ENCODE results near the gene VWA5B1.

VWA5B1 gene

GRCh38 chr1:20390589-20391331 is 100.1 kb downstream of the VWA5B1 start:
- H3K27ac Mint-ChIP-seq, result no peak overlapping the region
- DNase-seq (ENCODE audit: low spot score in 2 of 2) (no peak), ATAC-seq (no peak)
- H3K9me3 Mint-ChIP-seq, result peaks cover 11% of the 10 kb centered on the region
- no peaks in the 10 kb centered on the region for H3K36me3 Mint-ChIP-seq
- no peak overlapping the region for H3K4me3 Mint-ChIP-seq
- no peaks in the 10 kb centered on the region for H3K4me1 Mint-ChIP-seq

GRCh38 chr1:20395255-20395654 is 104.6 kb downstream of the VWA5B1 start:
- Mint-ChIP-seq H3K27ac (no peak overlapping the region), H3K4me3 (no peak overlapping the region), H3K9me3 (peaks cover 11% of the 10 kb centered on the region), H3K36me3 (no peaks in the 10 kb centered on the region), H3K4me1 (no peaks in the 10 kb centered on the region)
- DNase-seq (ENCODE audit: low spot score in 2 of 2), result no peak
- no peak for ATAC-seq

GRCh38 chr1:20398744-20399143 is 108.1 kb downstream of the VWA5B1 start:
- Mint-ChIP-seq H3K4me1 (no peaks in the 10 kb centered on the region), H3K9me3 (peaks cover 11% of the 10 kb centered on the region), H3K36me3 (no peaks in the 10 kb centered on the region), H3K4me3 (no peak overlapping the region), H3K27ac (no peak overlapping the region)
- no peak for DNase-seq (ENCODE audit: low spot score in 2 of 2)
- no peak for ATAC-seq

GRCh38 chr1:20399196-20399595 is 108.5 kb downstream of the VWA5B1 start:
- Mint-ChIP-seq H3K36me3 (no peaks in the 10 kb centered on the region), H3K4me1 (no peaks in the 10 kb centered on the region), H3K4me3 (no peak overlapping the region), H3K27ac (no peak overlapping the region), H3K9me3 (peaks cover 8% of the 10 kb centered on the region)
- DNase-seq (ENCODE audit: low spot score in 2 of 2) (no peak), ATAC-seq (no peak)

GRCh38 chr1:20399606-20400180 is 109.0 kb downstream of the VWA5B1 start:
- H3K27ac Mint-ChIP-seq, result no peak overlapping the region

GRCh38 chr1:20400341-20401177 is 109.9 kb downstream of the VWA5B1 start:
- H3K4me3 Mint-ChIP-seq, result no peak overlapping the region
- no peak overlapping the region for H3K27ac Mint-ChIP-seq
- DNase-seq (ENCODE audit: low spot score in 2 of 2), result no peak
- no peaks in the 10 kb centered on the region for H3K36me3 Mint-ChIP-seq
- H3K4me1 Mint-ChIP-seq, result no peaks in the 10 kb centered on the region
- H3K9me3 Mint-ChIP-seq, result no peaks in the 10 kb centered on the region
- ATAC-seq, result peak; percentile 24

More at GRCh38 chr1:20399606-20400180, 109.0 kb downstream of the VWA5B1 start:
- Mint-ChIP-seq H3K36me3 (no peaks in the 10 kb centered on the region), H3K4me3 (no peak overlapping the region), H3K4me1 (no peaks in the 10 kb centered on the region), H3K9me3 (peaks cover 5% of the 10 kb centered on the region)
- ATAC-seq (no peak), DNase-seq (ENCODE audit: low spot score in 2 of 2) (no peak)

- no peak for ATAC-seq
- DNase-seq (ENCODE audit: low spot score in 2 of 2), result no peak
- Mint-ChIP-seq H3K4me1 (no peaks in the 10 kb centered on the region), H3K4me3 (no peak overlapping the region), H3K36me3 (no peaks in the 10 kb centered on the region), H3K27ac (no peak overlapping the region), H3K9me3 (no peaks in the 10 kb centered on the region)
These were observed 110.8 kb downstream of the VWA5B1 start for GRCh38 chr1:20401405-20402010.

- no peak overlapping the region for H3K4me3 Mint-ChIP-seq
These were observed 112.1 kb downstream of the VWA5B1 start for GRCh38 chr1:20402585-20403422.

GRCh38 chr1:20403423-20404145 is 112.9 kb downstream of the VWA5B1 start:
- ATAC-seq (no peak), DNase-seq (ENCODE audit: low spot score in 2 of 2) (no peak)
- no peak overlapping the region for H3K27ac Mint-ChIP-seq
- H3K4me1 Mint-ChIP-seq, result no peaks in the 10 kb centered on the region
- H3K9me3 Mint-ChIP-seq, result no peaks in the 10 kb centered on the region
- H3K36me3 Mint-ChIP-seq, result no peaks in the 10 kb centered on the region
- H3K4me3 Mint-ChIP-seq, result no peak overlapping the region

More at GRCh38 chr1:20402585-20403422, 112.1 kb downstream of the VWA5B1 start:
- H3K36me3 Mint-ChIP-seq, result no peaks in the 10 kb centered on the region
- no peak overlapping the region for H3K27ac Mint-ChIP-seq
- DNase-seq (ENCODE audit: low spot score in 2 of 2) (no peak), ATAC-seq (no peak)
- H3K4me1 Mint-ChIP-seq, result no peaks in the 10 kb centered on the region
- H3K9me3 Mint-ChIP-seq, result no peaks in the 10 kb centered on the region

GRCh38 chr1:20404466-20404865 is 113.8 kb downstream of the VWA5B1 start:
- Mint-ChIP-seq H3K4me3 (no peak overlapping the region), H3K4me1 (no peaks in the 10 kb centered on the region), H3K27ac (no peak overlapping the region), H3K9me3 (no peaks in the 10 kb centered on the region), H3K36me3 (no peaks in the 10 kb centered on the region)
- ATAC-seq, result no peak
- DNase-seq (ENCODE audit: low spot score in 2 of 2), result no peak

Measured in stimulated activated effector memory CD8-positive, alpha-beta T cell treated with anti-CD3 and anti-CD28 coated beads, Interleukin-12 subunit alpha, Interleukin-12 subunit beta, amount 100 ng/mL, for 72 hours (primary cell).